Breast epithelium (tissue), 3 donors: ENCODE results near the gene KRT2.

Experiments used
- CTCF ChIP-seq, 3 donors: fragments of 450-650 bp; IDR thresholded peaks; one replicate each; pipeline ENCODE4 v1.5.1; 2016 to 2017; ENCODE audit warnings: antibody characterized with exemption in 3 of 3, mild to moderate bottlenecking in 3 of 3, moderate library complexity in 3 of 3
- POLR2A ChIP-seq: fragments of 450-650 bp; IDR thresholded peaks from one replicate; pipeline ENCODE4 v1.6.1; 2016; ENCODE audit warnings: antibody characterized with exemption, mild to moderate bottlenecking, moderate library complexity

GRCh38 chr12:52611080-52611468 lies 40.9 kb downstream of the KRT2 start:
- TF ChIP-seq CTCF (IDR thresholded peaks at IDR 0.05) (no peak), POLR2A (no peak)
